Myocyte (in vitro differentiated cells): ENCODE data around the gene UEVLD. TPM values are rescaled to one million over a fixed set of nuclear protein-coding genes. Genes with fewer than 3 reads are reported as not detected.
"Not testable (repeated sequence)": the region's sequence is repeated elsewhere in the genome, so short reads cannot be mapped to it uniquely, and the experiment has no call there.

ENCODE experiments used
- DNase-seq: peaks from one replicate; pipeline ENCODE4 v3.0.0-alpha.2; 2012; ENCODE audit warnings: low read depth
- polyA plus RNA-seq: library from polyadenylated mRNA; unstranded; fragments of >200 nt; gene quantifications from one replicate; pipeline ENCODE4 v1.2.1, GENCODE V29; 2012; ENCODE audit warnings: missing spikeins
- total RNA-seq: library from RNA; depleted of rRNA; stranded (reverse); fragments of >200 nt; gene quantifications from 2 replicates; pipeline ENCODE4 v1.2.3, GENCODE V29; 2014

The UEVLD gene
- 24.9 and 27.1 TPM in 2 replicates for total RNA-seq
- 12.4 TPM for polyA plus RNA-seq

DNA sequence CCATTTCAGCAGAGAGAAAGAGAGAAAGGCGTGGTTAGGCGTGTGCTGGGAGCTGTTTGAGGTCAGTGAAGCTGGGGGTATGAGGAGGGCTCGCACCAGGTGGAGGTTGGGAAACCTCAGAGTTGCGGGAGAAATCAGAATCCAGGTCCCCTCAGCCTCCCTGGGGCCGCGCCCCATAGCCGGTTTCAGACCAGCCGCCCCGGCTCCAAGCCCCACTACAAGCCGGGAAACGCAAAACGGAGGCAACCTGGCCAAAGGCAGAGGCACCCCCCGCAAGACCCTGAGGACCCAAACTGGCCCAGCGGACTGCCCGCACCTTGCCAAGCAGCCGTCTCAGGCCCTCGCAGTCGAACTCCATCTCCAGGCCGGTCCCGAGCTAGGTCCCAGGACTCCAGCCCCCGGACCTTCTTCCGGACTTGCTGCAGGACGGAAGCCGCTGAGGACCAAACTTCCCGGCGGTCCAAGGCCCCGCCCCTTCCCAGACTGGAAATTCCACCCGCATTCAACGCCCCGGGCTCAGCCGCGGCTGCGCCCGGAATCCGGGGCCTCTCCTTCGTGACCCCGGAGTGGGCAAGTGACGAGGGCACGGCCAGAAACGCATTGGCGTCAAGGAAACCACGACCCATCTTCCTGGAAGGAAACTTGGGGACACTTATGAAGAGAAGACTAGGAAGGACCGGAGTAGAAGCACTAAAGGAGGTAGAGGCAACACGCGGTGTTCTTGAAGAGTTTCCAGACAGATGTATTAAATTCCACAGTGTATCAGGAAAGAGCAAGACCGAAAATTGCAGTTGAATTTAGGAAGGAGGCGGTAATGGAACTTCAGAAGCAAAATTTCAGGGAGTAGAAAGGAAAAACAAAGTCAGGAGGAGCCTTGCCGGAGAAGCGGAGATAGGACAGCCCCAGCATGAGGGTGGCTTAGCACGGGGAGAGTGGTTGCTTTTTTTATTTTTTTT, at the start of gene UEVLD:
Gene UEVLD, minus strand, starts transcription at position 438 of the 956 bp plus-strand sequence. Its CDS starts 80 bp downstream, at position 358.
- peak; percentile 95 for DNase-seq

DNA sequence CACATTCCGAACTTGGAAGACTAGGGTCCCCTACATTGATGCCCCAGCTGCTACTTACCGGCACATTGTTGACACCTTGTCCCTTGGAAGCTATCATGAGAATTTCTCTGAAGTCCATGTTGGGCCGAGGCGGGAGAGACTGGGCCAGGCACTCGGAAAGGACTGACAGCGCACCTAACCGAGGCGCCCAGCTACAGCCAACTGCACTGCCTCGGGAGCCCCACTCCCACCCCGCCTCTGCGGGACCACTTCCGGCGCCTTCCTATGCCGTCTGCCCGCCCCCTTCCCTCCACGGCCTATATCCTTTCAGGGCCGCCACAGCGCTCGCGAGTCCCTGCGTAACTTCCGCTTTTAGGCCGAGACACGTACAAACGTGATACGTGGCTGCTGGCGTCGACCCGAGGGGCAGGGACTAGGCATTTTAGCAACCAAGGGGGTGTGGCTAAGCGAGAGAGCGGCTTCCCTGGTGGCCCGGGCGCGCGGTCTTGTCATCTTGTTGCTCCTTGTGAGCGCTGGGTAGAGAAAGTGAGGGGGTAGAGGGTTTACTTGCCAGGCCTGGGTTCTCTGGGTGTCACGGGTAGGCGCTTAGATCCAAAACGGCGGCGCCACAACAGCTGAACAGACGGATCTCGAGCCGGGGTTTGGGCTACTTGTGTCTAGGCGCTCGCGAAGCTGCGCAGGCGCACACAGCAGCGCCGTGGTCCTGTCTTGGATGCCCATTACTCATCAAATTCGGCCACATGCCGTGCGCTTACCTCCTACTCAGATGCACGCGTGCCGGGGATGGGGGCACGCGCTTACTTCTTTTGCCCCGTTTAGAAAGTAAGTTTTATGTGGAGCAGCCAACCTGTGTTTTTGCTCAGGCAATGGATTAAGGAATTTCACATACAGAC, 45.9 kb upstream of the UEVLD start, which contains the start of gene SPTY2D1:
Gene SPTY2D1, minus strand, starts transcription at position 203 of the 893 bp plus-strand sequence. Its CDS starts 85 bp downstream, at position 118.
- DNase-seq: peak; percentile 100

DNA sequence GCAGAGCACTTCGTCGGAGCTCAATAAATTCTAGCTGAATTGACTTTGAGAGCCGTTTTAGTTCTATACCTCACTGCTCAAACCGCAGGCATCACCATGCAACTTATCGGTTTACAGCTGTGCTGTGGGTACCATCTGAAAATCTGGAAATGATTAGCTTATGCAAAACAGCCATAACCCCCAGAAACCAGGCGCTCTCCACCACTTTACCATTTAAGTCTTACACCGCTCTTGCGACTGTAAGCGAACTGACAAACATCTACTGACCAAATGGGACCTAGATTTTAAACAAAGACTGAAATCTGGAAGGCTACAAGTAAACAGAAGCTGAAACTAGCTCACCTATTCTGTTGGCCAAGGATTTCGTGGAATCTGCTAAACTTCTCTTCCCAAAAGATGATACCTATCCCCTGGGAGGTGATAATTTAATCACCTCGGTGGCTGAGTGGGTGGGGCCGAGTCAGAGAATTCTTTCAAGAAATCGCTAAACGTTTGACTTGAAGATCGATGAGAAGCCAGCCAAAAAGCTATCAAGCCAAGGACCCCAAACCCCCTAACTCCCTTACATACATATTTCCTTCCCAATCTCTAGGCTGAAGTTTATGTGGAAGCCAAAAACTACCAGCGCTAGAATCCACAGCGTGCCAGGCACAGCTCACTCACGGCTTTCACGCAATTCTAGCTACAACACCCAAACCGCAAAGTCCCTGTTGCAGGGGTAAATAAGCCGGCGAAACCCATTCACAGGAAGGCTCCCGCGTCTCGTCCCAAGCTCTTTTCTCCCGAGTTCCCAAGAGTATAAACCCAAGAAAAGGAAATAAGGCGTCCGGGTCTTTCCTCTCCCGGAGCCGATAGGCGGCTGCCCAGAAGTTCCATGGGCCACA, 45.0 kb upstream of the UEVLD start:
- DNase-seq: no peak

DNA sequence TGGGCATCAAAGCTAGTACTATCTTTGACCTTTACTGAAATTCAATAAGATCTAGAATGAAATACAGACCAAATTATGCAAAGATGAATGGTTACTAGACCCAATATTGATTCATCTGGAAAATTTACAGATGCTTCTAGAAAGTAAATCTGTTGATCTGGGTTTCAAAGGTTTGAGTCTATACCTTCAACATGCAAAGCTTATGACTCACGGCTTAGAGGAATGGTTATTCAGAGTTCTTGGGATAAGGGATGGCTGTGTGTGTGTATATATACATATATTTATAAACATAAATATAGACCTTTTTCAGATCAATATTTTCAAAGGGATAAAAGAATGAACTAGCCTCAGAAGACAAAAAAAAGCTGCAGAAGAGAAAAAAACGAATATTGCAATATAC, 44.3 kb upstream of the UEVLD start:
- no peak for DNase-seq

- DNase-seq: no peak
Measured at GRCh38 chr11:18624161-18624560, 35.6 kb upstream of the UEVLD start.

- no peak for DNase-seq
Measured at GRCh38 chr11:18623707-18624106, 35.2 kb upstream of the UEVLD start.

DNA sequence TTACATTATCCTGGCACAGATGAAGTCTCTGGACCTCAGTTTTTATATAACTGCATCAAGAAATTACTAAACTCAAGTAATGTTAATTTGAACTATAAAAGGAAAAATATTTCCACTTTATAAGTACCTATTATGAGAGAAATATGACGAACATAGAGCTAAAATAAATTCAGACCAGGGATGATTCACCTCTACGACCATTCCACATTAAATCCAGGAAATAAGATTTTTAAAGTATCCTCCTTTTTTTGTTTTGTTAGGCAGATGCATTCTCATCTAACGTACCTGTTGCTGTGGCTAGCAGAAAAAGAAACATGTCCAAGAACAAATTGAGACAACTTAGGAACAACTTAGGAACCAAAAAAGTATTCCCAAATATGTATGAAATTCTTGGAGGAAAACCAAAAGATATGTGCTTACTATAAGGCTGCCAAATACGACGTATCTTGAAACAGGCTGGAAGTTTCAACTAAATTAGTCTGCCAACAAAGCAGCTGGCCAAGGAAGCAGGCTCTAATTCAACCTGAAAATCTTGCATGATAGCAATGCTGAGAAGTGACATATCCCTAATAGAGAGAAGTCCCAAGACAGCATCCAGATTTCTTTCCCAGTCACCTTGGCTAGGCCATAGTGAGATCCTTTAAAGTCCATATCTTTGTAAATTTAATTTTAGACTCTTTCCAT, 29.9 kb upstream of the UEVLD start:
- DNase-seq: no peak

- DNase-seq: peak; percentile 26
Measured at GRCh38 chr11:18617688-18618341, 29.3 kb upstream of the UEVLD start.

DNA sequence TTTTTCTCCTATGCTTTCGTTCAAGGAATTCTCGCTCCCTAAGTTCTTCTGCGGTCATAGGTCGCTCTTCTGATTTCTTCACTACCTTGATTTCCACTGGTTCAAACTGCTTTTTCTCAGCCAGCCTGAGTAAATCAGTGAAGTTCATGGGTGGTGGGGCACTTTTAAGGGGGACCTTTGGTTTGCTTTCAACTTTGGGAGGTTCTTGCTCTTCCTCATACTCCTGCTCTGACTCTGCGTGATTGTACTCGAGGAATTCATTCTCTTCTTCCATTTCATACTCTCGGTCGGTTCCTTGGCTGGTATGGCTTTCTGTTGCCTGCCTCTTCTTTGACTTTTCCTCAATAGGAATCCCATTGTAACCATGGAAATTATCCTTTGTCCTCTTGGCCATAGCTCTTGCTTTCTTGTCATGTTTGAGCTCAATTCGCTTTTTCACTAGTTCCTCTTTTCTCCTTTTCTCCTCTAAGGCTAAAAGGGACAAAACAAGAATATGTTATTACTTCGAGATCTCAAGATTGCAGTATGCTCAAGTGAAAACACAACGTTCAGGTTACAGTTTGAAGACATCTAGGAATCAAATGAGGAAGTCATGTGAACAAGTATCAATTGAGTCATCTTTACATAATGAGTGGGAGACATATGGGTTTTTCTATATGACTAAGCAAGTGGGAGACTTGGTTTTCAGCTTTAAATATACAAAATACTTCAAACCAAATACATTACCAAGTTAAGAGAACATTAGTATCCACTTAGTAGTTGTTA, 27.3 kb upstream of the UEVLD start:
- DNase-seq: no peak

GRCh38 chr11:18614667-18615066, 26.1 kb upstream of the UEVLD start:
- DNase-seq: no peak

GRCh38 chr11:18612394-18612793, 23.9 kb upstream of the UEVLD start:
- no peak for DNase-seq

DNA sequence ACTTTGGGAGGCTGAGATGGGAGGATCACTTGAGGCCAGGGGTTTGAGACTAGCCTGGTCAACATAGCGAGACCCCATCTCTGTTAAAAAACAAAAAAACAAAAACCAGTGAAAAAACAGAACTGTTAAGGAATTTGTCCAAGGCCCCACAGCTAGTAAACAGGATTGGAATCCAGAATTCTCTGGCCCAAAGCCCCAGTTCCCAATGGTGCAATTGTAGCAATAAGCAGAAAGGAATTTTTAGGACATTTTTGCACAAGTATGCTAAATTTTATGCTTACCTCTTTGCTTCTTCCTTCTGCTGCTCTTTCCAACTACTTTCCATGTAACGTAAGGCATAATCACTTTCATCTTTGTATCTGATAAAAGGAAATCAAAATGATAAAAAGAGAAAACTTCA, 22.7 kb upstream of the UEVLD start:
- no peak for DNase-seq

- DNase-seq: no peak
Measured at GRCh38 chr11:18608376-18608775, 19.8 kb upstream of the UEVLD start.

- no peak for DNase-seq
Measured at GRCh38 chr11:18600915-18601569, 12.5 kb upstream of the UEVLD start.

DNA sequence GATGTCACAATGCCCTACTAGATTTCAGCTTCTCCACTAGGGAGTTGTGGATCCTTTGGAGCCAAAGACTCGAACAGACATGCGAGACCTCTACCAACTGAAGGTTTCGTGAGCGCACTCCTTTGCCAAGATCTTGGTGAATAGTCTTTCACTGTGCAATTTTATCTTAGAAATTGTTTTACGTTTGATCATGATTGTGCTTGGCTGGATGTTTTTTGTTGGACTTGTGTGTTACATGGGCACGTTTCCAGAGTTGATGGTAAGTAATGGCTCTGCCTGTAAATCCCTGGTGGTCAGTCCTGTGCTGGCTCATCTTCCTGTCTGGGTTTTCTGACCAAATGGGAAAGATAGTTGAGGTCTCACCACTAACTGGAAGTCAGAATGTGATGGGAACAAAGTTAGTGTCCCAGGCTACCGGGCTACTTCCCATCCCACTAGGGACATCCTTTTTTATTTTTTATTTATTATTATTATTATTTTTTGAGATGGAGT, 11.3 kb upstream of the UEVLD start, which contains the start of gene MISFA:
Gene MISFA, plus strand, starts transcription at position 51 of the 492 bp plus-strand sequence. Its CDS starts 140 bp downstream, at position 191.
- DNase-seq: peak; percentile 57

- peak; percentile 36 for DNase-seq
Measured at GRCh38 chr11:18594999-18595749, 6.6 kb upstream of the UEVLD start.

GRCh38 chr11:18594088-18594487, 5.6 kb upstream of the UEVLD start:
- not testable (repeated sequence) for DNase-seq
